Measurements from ENCODE around the gene KRTAP6-3.

Gene KRTAP6-3

DNA sequence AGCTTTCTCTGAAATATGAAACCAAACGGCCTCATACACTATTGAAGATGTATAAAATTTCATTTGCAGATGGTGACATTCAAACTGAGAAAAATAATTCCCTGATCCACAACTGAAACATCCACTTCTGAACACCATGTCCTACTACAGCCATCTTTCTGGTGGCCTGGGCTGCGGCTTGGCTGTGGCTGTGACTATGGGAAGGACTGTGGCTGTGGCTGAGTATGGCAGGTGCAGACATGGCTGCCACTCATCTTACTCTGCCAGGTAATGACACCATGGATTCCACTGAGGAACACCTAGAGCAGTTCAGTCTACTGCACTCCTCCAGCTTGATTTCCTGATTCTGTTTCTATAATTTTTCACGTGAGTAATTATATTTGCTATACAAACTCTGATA is 28.3 kb downstream of the KRTAP6-3 start, which contains the start of gene KRTAP20-4:
KRTAP20-4 (plus strand) TSS at position 106 of the 400 bp plus-strand sequence.
- H3K4me3 ChIP-seq (ENCODE audit: low read length), result no peak within 1 kb of the TSS
- TF ChIP-seq, protein P1, sequence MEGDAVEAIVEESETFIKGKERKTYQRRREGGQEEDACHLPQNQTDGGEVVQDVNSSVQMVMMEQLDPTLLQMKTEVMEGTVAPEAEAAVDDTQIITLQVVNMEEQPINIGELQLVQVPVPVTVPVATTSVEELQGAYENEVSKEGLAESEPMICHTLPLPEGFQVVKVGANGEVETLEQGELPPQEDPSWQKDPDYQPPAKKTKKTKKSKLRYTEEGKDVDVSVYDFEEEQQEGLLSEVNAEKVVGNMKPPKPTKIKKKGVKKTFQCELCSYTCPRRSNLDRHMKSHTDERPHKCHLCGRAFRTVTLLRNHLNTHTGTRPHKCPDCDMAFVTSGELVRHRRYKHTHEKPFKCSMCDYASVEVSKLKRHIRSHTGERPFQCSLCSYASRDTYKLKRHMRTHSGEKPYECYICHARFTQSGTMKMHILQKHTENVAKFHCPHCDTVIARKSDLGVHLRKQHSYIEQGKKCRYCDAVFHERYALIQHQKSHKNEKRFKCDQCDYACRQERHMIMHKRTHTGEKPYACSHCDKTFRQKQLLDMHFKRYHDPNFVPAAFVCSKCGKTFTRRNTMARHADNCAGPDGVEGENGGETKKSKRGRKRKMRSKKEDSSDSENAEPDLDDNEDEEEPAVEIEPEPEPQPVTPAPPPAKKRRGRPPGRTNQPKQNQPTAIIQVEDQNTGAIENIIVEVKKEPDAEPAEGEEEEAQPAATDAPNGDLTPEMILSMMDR (conservative IDR thresholded peaks at IDR 0.05; ENCODE audit: low read depth, low read length), result no peak
- DNase-seq (ENCODE audit: low read depth), result no peak

DNA sequence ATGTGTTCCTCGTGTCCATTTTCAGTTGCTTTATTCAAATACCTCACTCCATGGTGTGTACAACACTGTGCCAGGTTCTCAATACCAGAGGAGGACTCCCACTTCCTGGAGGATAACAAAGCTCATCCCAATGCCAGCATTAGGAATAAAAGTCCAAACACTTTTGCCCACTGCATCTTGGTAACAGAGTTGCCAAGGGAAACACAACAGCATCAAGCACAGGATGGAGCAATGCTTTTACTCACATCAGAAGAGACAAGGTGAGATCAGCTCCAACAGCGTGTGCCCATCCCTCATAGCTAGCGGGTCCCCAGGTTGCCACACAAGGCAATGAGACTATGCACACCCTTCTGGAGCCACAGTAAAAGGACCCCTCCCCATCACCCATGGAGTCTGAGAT is 31.1 kb downstream of the KRTAP6-3 start:
- TF ChIP-seq, protein P1 (conservative IDR thresholded peaks at IDR 0.05; ENCODE audit: low read depth, low read length), result no peak
- no peak overlapping the region for H3K4me3 ChIP-seq (ENCODE audit: low read length)
- no peak for DNase-seq (ENCODE audit: low read depth)

DNA sequence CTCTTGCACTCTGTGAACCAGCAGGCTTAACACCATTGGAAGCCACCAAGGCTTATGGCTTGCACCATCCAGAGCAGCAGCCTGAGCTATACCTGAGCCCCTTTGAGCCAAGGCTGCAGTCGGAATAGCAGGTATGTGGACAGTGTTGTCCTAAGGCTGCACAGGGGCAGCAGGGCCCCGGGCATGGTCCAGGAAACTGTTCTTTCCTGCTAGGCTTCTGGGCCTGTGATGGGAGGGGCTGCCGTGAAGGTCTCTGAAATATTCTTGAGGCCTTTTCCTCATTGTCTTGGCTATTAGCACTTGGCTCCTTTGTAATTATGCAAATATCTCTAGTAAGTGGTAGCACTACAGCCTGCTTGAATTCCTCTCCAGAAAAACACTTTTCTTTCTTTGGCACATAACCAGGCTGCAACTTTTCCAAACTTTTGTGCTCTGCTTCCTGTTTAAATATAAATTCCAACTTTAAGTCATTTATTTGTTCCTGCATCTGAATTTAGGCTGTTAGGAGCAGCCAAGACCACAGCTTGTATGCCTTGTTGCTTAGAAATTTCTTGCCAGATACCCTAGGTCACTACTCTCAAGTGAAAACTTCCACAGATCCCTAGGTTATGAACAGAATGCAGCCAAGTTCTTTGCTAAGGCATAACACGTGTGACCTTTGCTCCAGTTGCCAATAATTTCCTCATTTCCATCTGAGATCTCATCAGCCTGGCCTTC is 33.4 kb downstream of the KRTAP6-3 start:
- TF ChIP-seq, protein P1 (conservative IDR thresholded peaks at IDR 0.05; ENCODE audit: low read depth, low read length), result no peak
- DNase-seq (ENCODE audit: low read depth), result no peak
- no peak overlapping the region for H3K4me3 ChIP-seq (ENCODE audit: low read length)

DNA sequence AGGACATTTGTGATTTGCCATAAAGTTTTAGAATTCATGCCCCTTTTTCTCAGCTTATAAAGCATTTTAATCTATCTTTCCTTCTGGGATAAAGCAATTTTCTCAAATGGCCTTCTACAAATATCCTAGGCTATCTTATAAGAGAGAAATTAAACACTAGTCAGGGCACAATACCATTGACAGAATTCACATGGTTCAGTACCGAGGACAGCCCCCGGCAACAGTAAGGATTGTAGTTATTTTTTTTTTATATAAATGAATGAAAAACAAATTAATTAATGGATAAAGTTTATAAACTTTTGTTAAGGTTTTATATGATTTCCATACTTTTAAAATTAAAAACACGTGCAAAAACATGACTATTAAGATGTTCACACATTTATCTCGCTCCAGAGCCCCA is 35.9 kb downstream of the KRTAP6-3 start:
- no peak for DNase-seq (ENCODE audit: low read depth)
- TF ChIP-seq, protein P1 (conservative IDR thresholded peaks at IDR 0.05; ENCODE audit: low read depth, low read length), result no peak
- H3K4me3 ChIP-seq (ENCODE audit: low read length), result no peak overlapping the region

DNA sequence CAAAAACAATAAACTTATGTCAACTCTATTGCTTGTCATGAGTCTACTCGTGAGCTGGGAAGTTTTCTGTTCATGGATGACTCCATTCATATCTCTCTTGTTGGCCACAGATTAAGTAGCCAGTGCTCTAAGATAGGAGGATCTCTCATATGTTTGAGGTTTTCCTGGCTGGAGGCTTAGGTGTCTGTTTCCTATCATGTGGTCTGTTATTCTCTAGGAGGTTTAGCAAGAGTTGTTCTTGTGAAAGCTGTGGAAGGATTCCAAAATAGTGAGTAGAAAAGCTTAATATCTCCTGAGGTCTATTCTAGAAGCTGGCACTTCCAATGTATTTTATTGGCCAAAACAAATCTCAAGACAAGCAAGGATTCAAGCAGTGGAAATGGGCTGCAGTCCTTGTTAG is 37.0 kb downstream of the KRTAP6-3 start:
- no peak for DNase-seq (ENCODE audit: low read depth)
- TF ChIP-seq, protein P1 (conservative IDR thresholded peaks at IDR 0.05; ENCODE audit: low read depth, low read length), result no peak
- no peak overlapping the region for H3K4me3 ChIP-seq (ENCODE audit: low read length)

DNA sequence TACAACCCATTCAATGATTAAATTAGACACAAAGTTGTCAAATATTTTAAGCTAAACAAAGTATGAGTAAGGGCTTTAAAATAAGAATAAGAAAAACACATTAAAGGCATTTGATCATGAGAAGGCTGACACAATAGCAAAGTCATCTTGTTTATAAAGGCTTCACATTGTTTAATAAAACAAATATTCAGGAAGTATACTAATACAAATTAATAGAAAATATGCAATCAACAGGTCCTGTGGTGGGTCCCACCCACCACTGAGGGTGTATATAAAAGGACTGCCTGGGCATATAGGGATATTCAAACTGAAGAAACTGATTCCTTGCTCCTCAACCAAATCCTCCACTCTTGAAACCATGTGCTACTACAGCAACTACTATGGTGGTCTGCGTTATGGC is 42.7 kb downstream of the KRTAP6-3 start, which contains the start of gene KRTAP20-2:
KRTAP20-2 (plus strand) TSS at position 301 of the 400 bp plus-strand sequence; CDS start at position 359, 58 bp downstream.
- H3K4me3 ChIP-seq (ENCODE audit: low read length), result no peak within 1 kb of the TSS

More for the DNA sequence above, 42.7 kb downstream of the KRTAP6-3 start, which contains the start of gene KRTAP20-2:
- no peak for DNase-seq (ENCODE audit: low read depth)
- TF ChIP-seq, protein P1 (conservative IDR thresholded peaks at IDR 0.05; ENCODE audit: low read depth, low read length), result no peak

Data from retinal pigment epithelial cell (primary cell).